Kidney tubule cell (primary cell): ENCODE data around the gene DCST2.

Experiments
- DNase-seq: peaks from one replicate; pipeline ENCODE4 v3.0.0-alpha.2; 2018; ENCODE audit warnings: low spot score

DCST2 gene

DNA sequence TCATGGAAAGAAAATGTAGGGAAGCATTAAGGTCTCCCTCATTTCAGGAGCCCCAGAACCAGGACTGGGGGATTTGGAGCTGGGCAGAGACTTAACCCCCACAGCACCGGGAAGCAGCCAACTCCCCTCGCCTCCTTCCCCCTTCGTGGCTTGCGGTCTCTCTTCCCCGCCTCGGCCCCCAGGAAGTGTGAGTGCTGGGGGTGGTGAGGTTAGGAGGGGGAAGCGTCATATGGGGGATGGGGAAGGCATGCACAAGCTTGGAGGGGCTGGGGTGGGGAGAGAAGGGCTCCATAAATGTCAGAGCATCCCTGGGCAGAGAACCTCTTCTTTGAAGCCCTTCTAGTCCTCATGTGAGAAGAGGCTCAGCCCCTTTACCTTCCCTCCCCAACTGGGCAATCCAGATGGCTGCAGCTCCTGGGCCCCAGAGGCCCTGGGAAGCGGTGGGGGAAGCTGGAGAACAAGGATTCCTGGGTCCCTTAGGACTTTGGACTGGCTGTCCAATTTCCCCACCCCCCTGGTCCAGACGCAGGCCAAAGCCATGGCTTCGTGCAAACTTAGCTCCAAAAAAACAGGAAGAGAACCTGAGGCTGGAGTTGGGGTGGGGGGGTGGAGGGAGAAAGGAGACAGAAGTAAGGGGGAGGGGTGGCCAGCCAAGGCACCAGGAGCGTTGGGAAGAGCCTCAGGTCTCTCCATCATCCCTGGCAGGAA lies 23.2 kb downstream of the DCST2 start:
- DNase-seq = no peak

DNA sequence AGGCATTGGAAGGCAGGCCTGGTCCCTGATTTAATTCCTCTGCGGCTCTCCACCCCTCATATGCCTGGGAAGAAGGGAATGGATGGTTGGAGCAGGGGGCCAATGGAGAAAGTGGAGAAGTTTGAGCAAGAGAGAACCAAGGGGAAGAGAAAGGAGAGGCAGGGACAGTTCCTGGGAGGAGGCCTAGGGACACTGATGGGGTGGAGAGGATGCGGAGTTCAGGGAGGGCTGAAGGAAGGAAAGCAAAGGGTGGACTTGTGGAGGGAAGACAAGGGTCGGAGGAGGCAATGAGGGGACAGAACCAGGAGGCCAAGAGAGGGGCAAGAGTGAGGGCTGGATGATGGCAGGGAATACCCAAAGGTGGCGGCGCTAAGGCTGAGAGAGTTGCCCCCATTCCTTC lies 23.8 kb downstream of the DCST2 start:
- no peak for DNase-seq

DNA sequence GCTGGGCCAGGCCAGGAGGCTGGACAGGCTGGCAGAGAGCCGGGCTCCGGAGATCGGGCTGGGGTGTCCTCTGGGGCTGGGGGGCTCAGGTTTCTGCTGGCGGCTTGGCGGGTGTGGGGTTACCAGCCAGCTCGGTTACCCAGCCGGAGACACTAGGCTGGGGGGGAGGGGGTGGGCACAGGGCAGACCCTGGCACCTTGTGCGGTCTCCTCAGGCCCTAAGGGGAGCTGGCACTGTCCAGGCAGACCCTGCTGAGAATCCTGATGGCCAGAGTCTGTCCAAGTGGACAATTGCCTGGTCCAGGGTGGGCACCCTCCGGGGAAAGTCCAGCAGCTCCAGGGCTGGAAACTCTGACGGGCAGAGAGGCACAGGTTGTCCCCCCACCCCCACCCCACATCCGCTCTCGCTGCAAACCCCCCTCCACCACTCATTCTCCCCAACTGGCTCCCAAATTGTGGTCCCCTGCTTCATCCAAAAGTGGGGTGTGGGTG lies 24.3 kb downstream of the DCST2 start:
- no peak for DNase-seq

DNA sequence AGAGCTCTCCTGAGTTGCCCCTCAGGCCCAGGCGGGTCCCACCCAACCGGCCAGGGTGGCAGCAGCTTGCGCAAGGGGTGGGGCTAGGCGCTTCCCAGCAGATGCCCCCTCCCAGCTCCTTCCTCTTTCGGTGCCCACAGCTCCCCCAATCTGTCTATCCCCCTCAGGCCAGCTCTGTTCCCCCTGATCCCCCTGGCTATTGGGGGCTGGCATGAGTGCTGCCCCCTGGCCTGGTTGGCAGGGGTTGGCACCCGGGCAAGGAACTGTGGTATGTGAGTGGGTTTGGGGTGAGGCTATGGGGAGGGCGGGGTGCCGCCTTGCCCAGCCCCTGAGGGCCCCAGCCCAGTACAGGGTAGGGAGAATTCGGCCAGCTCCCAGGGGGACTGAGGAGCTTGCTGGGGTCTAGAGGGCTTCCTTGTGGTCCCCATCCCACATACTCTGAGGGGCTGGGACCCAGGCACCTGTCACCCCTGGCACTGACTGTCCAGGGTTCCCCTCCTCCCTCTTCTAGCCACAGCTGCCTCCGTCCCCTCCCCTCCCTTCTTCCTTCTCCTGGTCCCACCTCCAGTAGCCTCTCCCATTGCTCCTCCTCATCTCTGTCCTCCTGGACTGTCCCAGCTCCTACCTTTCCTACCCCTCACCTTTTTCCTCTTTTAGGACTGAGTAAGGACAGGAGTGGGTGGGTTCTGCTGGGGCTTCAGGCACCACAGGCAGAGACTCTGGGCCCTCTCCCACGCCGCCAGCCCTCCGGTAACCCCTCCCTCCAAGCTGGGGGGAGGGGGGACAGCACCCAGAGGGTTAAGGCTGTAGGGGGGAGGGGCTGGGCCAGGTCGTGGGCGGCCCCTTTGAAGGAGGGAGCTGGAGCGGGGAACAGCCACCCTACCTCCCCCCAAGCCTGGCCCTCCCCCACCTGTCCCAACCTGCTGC lies 25.3 kb downstream of the DCST2 start:
- DNase-seq = no peak

GRCh38 chr1:155007251-155007828 lies 26.2 kb downstream of the DCST2 start:
- no peak for DNase-seq

DNA sequence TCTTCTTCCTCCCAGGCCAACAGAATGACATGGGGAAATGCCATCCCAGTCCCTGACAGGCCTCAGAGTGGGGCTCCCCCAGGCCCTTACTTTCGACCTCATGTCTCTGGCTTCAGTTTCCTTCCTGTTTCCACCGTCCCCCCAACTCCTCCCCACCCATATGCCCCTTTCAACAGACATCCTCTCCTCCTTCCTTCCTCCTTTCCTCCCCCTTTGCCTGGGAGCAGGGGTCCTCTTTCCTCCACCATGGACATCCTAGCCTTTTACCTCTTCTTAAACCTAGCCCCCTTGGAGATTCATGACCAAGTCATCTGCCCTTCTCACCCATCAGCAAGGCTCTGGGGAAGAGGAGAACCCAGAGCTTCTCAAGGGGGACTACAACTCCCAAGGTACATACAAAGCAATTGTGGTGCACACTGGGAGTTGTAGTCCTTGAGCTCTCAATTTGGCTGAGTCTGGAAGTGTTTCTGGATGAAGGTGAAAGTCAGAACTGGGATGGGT lies 26.9 kb downstream of the DCST2 start:
- DNase-seq = no peak

- DNase-seq = peak; percentile 56
Measured at GRCh38 chr1:155005076-155006011, 28.2 kb downstream of the DCST2 start.

DNA sequence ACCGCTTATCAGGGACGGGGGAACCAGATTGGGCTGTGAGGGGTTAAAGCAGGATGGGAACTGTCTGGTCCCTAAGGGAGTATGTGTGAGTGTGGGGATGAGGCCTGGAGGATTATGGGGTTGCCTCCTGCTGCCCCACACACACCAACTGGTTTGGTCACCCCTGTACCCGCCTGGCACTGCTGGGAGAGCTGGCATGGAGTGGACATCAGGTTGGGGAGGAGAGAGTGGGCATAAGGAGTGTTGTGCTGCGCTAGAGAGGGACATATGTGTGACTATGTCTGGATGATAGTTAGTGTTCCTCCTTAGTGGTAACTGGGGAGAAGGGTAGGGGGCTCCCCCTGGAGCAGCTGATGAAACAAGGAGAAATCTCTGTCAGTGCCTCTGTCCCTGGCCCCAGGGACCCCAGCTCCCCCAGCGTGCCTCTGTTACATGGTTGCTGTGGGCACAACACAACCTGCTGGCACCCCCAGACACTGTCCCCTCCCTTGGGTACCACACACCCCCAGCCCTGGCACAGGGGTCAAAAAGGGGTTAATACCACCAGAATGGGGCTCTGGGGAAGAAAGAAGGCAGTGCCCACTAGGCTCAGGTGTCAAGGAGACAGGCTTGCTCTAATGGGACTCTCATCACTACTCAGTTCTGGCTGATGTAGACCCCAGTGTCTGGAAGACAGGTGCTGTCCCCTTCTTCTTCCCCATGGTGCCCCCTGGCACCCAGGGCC lies 29.1 kb downstream of the DCST2 start:
- DNase-seq = no peak

- peak; percentile 77 for DNase-seq
Measured at GRCh38 chr1:155003766-155004351, 29.7 kb downstream of the DCST2 start.

DNA sequence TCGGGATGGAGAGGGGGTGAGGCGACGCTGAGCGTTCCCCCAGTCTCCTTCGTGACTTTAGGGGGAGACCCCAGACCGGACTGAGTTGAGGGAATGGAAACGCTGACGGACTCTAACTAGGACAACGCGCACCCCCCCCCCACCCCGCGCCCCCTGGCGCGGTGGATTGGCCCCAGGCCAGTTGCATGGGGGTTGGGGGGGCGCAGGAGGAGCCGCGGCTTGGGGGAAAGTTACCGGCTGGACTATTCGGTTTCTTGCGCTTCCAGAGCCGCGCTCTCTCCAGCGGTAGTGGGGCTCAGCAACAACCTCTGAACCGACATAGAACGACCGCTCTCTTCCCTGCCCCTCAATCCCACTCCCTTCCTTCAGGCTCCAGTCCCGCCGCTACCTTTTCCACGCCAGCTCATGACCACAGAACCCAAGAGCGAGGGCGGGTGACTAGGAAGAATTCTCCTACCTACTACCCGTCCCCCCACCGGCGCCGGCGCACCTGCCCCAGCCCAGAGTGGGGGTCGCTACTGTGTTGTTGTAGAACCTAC lies 30.3 kb downstream of the DCST2 start:
- DNase-seq = peak; percentile 57

- peak; percentile 53 for DNase-seq
Measured at GRCh38 chr1:155002464-155003226, 30.9 kb downstream of the DCST2 start, which contains the start of gene ZBTB7B. Gene ZBTB7B (plus strand): TSS chr1:155002802. CDS start chr1:155014661, 11,859 bp downstream.

DNA sequence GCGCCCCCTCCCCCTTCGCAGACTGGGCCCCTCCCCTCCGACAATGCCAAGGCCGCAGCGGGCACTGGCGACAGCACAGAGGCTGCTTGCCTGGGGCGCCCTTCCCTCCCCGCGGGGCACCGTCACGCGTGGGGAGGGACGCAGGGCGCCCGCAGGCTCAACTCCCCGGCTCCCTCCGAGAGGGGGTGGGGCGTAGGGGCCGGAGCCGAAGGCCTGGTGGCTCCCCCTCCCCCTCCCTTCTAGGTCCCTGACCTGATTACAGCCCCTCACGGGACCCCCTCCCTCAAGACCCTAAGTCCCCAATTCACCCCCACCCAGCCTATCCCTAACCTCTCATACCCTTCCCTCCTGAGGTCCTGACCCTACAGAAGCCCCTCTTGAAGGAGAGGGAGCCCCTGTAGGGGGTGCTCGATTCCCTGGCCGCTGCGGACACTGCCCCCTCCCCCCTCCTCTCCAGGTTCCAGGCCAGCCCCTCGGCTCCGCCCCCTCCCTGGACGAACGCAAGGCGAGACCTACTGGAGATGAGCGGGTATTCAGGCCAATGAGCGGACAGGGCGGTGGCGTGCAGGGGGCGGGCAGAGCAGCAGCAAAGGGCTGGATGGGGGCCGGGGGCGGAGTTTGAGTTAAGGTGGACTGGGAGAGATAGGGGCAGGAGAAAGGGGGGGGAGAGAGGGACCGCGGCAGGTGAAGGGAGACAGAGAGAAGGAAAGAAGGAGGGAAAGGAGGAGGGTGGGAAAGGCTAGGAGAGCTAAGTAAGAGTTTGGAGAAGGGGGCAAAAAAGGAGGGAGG lies 31.7 kb downstream of the DCST2 start:
- peak; percentile 98 for DNase-seq

DNA sequence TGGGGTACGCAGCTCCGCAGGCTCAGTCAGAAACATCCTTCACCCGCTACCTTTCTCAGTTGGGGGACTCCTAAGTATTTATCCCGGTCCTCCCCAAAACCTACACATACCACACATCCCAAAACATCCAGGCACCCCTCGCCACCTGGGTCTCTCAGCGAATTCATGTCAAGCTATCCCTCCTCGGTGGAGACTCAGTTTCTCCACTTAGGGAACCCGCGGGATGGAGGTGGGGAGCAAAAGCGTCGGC lies 32.2 kb downstream of the DCST2 start:
- no peak for DNase-seq

DNA sequence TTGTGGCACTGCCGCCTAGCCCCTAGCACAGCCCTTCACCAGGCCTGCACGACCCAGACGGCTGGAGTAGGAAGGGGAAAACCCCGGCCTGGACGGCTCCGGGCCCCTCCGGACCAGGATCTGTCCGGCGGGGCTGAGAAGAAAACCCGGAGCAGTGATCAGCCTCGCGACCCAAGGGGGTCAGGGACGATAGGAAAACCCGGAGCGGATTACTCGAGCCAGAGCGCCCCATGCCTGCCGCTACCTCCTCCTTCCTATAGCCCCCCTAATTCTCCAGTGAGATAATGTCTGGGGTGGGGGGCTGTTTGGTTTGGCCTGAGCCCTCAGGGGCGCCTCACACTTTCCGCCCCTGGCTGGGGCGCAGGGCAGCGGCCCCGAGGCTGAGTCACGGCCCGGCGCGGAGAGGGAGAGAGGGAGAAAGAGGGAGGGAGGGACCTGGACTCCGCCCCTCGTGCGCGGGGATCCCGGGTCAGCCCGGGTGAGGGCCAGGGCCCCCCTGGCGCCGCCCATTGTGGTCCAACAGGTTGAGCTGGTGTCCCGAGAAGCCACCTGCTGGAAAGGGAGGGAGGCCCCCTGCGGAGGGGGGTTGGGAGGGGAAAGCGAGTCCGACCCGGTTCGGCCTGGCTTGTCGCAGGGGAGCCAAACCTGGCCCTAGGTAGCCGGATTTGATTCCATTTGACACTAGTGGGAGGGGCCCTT lies 32.7 kb downstream of the DCST2 start:
- DNase-seq = peak; percentile 93

DNA sequence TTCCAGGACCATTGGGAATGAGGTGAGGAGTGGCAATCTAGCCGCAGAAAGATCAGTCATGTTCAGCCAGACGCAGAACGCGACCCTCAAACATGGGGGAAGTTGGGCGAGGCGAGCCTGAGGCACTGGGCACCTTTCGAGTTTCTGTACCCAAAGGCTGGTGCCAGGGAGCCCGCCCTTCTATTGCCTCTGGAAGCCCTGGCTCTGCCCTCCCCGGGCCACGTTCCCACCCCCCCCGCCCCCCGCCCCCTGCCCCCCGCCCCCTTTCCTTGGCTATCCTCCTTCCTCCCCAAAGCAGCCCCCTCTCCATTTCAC lies 33.2 kb downstream of the DCST2 start:
- no peak for DNase-seq

- peak; percentile 49 for DNase-seq
Measured at GRCh38 chr1:154999571-155000410, 33.8 kb downstream of the DCST2 start.
